ENCODE data around the gene AFAP1L1. TPM values are rescaled to one million over a fixed set of nuclear protein-coding genes. Genes with fewer than 3 reads are reported as not detected.

Gene AFAP1L1
- total and polyA plus RNA-seq, 2 of the 13 experiments (the other 11 are each of a cell fraction or from before 2014, with no cell fraction given) = 0.38 to 1.0 TPM

GRCh38 chr5:149376104-149376503, 104.4 kb downstream of the AFAP1L1 start:
- no peak for DNase-seq (ENCODE audit: low spot score)
- Histone ChIP-seq H3K27me3 (ENCODE audit: control insufficient read depth in 1 of 2, insufficient read depth in 2 of 2, low read length in 2 of 2) (peaks cover 0 to 3% of the 10 kb centered on the region in 2 experiments; a peak in 1 of 5 replicates), H3K4me2 (ENCODE audit: low read depth, low read length) (no peak overlapping the region), H3K27ac (ENCODE audit: extremely low read length, insufficient read depth, low read length) (no peak overlapping the region), H3K36me3 (replicated peaks in 1 of 2; ENCODE audit: control insufficient read depth in 1 of 2, insufficient read depth in 2 of 2, low read length in 2 of 2) (no peaks in the 10 kb centered on the region), H3K9me3 (ENCODE audit: low read length) (no peaks in the 10 kb centered on the region), H2AFZ (ENCODE audit: low read length) (no peak overlapping the region), H3K9ac (ENCODE audit: insufficient read depth, low read depth, low read length) (no peak overlapping the region), H3K79me2 (ENCODE audit: insufficient read depth, low read length) (no peaks in the 10 kb centered on the region), H3K4me1 (ENCODE audit: insufficient read depth, low read length) (peaks cover 30% of the 10 kb centered on the region), H3K4me3 (replicated peaks in 1 of 3; ENCODE audit: insufficient read depth in 1 of 3, low read depth in 2 of 3, low read length in 3 of 3) (no peak overlapping the region), H4K20me1 (ENCODE audit: insufficient read depth, low read length) (no peaks in the 10 kb centered on the region)
- no peak for FAIRE-seq
- no TSS peak for BruUV-seq (replicated peaks)
- intact Hi-C loops (cut with micrococcal nuclease; ENCODE audit: unreplicated experiment) (no loop called here), in situ Hi-C loops (cut with HindIII; ENCODE audit: extremely low pct_ligation_motif_present, low pct_unique_long_range_greater_than_20kb) (no loop called here)
- no peak for ATAC-seq
- ChIA-PET POLR2A (interaction anchor here (1.2 kb wide), 1 partner anchor 175 kb away, joined by 4 read pairs; the partner anchor contains the start of gene CSNK1A1), CTCF (ENCODE audit: low intra/inter-chr PET ratio, low total read pairs) (no interaction called here)
- 92% methylated on average over 8 of the region's 12 CpGs for WGBS (ENCODE audit: low lambda C conversion rate)
- no peak for TF ChIP-seq ZKSCAN1 (IDR thresholded peaks at IDR 0.05; ENCODE audit: low read length)
- TF ChIP-seq MED13 (CRISPR knock-in tag; IDR thresholded peaks at IDR 0.05) = no peak
- no peak for TF ChIP-seq ZNF776 (CRISPR knock-in tag; IDR thresholded peaks at IDR 0.05)
- TF ChIP-seq, protein P1, sequence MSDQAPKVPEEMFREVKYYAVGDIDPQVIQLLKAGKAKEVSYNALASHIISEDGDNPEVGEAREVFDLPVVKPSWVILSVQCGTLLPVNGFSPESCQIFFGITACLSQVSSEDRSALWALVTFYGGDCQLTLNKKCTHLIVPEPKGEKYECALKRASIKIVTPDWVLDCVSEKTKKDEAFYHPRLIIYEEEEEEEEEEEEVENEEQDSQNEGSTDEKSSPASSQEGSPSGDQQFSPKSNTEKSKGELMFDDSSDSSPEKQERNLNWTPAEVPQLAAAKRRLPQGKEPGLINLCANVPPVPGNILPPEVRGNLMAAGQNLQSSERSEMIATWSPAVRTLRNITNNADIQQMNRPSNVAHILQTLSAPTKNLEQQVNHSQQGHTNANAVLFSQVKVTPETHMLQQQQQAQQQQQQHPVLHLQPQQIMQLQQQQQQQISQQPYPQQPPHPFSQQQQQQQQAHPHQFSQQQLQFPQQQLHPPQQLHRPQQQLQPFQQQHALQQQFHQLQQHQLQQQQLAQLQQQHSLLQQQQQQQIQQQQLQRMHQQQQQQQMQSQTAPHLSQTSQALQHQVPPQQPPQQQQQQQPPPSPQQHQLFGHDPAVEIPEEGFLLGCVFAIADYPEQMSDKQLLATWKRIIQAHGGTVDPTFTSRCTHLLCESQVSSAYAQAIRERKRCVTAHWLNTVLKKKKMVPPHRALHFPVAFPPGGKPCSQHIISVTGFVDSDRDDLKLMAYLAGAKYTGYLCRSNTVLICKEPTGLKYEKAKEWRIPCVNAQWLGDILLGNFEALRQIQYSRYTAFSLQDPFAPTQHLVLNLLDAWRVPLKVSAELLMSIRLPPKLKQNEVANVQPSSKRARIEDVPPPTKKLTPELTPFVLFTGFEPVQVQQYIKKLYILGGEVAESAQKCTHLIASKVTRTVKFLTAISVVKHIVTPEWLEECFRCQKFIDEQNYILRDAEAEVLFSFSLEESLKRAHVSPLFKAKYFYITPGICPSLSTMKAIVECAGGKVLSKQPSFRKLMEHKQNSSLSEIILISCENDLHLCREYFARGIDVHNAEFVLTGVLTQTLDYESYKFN (CRISPR knock-in tag; conservative IDR thresholded peaks at IDR 0.05) = no peak
- no peak for TF ChIP-seq TGIF2 (CRISPR knock-in tag; IDR thresholded peaks at IDR 0.05)
- no peak for TF ChIP-seq NKX3-1 (CRISPR knock-in tag; IDR thresholded peaks at IDR 0.05)
- no peak for TF ChIP-seq ARID2 (CRISPR knock-in tag; IDR thresholded peaks at IDR 0.05; ENCODE audit: borderline replicate concordance)
- TF ChIP-seq ZNF703 (CRISPR knock-in tag; IDR thresholded peaks at IDR 0.05; ENCODE audit: borderline replicate concordance) = no peak
- no peak for TF ChIP-seq SAFB2 (CRISPR knock-in tag; IDR thresholded peaks at IDR 0.05; ENCODE audit: borderline replicate concordance, low read depth)
- no peak for TF ChIP-seq ZNF547 (CRISPR knock-in tag; IDR thresholded peaks at IDR 0.05)
- TF ChIP-seq ZNF569 (CRISPR knock-in tag; IDR thresholded peaks at IDR 0.05; ENCODE audit: borderline replicate concordance) = no peak
- TF ChIP-seq, protein P2, sequence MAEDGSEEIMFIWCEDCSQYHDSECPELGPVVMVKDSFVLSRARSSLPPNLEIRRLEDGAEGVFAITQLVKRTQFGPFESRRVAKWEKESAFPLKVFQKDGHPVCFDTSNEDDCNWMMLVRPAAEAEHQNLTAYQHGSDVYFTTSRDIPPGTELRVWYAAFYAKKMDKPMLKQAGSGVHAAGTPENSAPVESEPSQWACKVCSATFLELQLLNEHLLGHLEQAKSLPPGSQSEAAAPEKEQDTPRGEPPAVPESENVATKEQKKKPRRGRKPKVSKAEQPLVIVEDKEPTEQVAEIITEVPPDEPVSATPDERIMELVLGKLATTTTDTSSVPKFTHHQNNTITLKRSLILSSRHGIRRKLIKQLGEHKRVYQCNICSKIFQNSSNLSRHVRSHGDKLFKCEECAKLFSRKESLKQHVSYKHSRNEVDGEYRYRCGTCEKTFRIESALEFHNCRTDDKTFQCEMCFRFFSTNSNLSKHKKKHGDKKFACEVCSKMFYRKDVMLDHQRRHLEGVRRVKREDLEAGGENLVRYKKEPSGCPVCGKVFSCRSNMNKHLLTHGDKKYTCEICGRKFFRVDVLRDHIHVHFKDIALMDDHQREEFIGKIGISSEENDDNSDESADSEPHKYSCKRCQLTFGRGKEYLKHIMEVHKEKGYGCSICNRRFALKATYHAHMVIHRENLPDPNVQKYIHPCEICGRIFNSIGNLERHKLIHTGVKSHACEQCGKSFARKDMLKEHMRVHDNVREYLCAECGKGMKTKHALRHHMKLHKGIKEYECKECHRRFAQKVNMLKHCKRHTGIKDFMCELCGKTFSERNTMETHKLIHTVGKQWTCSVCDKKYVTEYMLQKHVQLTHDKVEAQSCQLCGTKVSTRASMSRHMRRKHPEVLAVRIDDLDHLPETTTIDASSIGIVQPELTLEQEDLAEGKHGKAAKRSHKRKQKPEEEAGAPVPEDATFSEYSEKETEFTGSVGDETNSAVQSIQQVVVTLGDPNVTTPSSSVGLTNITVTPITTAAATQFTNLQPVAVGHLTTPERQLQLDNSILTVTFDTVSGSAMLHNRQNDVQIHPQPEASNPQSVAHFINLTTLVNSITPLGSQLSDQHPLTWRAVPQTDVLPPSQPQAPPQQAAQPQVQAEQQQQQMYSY (CRISPR knock-in tag; IDR thresholded peaks at IDR 0.05) = no peak
- no peak for TF ChIP-seq ARNT2 (CRISPR knock-in tag; IDR thresholded peaks at IDR 0.05; ENCODE audit: low read depth)
- TF ChIP-seq PLRG1 (conservative IDR thresholded peaks at IDR 0.05) = no peak
- TF ChIP-seq, protein P3, sequence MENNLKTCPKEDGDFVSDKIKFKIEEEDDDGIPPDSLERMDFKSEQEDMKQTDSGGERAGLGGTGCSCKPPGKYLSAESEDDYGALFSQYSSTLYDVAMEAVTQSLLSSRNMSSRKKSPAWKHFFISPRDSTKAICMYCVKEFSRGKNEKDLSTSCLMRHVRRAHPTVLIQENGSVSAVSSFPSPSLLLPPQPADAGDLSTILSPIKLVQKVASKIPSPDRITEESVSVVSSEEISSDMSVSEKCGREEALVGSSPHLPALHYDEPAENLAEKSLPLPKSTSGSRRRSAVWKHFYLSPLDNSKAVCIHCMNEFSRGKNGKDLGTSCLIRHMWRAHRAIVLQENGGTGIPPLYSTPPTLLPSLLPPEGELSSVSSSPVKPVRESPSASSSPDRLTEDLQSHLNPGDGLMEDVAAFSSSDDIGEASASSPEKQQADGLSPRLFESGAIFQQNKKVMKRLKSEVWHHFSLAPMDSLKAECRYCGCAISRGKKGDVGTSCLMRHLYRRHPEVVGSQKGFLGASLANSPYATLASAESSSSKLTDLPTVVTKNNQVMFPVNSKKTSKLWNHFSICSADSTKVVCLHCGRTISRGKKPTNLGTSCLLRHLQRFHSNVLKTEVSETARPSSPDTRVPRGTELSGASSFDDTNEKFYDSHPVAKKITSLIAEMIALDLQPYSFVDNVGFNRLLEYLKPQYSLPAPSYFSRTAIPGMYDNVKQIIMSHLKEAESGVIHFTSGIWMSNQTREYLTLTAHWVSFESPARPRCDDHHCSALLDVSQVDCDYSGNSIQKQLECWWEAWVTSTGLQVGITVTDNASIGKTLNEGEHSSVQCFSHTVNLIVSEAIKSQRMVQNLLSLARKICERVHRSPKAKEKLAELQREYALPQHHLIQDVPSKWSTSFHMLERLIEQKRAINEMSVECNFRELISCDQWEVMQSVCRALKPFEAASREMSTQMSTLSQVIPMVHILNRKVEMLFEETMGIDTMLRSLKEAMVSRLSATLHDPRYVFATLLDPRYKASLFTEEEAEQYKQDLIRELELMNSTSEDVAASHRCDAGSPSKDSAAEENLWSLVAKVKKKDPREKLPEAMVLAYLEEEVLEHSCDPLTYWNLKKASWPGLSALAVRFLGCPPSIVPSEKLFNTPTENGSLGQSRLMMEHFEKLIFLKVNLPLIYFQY (CRISPR knock-in tag; IDR thresholded peaks at IDR 0.05; ENCODE audit: borderline replicate concordance) = no peak

All from HepG2 (cell line).